ENCODE results near the gene MAPKBP1.

The MAPKBP1 gene

DNA sequence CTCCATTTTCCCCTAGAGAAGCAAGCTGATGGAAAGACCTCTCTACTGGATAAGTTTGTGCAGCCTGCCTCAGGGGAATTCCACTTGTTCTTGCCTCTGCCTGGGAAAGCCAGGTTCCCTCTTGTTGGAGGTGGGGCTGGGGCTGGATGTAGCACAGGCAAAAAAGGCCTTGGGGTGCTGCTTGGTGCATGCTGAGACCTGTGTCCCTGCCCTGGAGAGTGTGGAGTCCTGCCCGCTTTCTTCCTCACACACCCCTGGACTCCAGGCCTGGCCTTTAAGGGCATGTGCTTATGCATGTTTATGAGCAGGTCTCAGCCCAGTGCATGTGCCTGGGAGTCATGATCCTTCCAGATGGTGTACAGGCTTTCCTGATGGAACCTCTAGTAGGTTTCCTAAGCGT is 30.1 kb downstream of the MAPKBP1 start:
- in situ Hi-C loops (cut with HindIII; ENCODE audit: low sequenced_read_pairs) = no loop called here

DNA sequence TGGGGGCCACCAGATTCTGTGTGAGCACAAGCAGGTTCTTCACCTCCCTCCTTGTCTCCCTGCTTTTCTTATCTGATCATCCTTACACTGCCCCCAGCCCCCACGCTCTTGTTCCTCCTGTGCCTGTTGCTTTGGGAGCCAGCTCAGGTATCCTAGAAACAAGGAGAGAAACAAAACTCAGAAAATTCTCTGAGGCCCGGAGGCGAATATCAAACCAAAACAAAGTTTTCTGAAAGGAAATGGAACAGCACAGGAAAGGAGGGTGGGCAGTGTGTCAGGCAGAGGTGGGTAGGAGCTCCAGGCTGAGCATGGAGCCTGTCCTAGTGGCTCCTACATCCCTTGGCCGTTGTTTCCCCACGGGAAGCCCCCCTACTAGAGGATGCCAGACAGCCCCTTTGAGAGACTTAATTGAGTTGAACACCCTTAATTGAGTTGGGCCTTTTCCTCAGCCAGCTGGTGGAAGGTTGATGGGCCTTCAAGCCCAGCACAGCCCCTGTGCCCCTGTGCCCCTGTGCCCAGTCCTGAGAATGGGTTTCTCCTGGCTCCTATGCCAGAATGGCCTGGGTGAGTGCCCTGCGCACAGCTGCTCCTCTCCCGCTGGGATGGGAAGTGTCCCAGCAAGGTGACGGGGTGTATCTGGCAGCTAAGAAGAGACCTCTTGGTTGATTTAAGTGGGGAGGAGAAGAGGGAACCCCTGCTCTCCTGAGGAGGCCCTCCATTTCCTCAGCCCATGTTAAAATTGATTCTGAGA is 30.8 kb downstream of the MAPKBP1 start:
- in situ Hi-C loops (cut with HindIII; ENCODE audit: low sequenced_read_pairs) = no loop called here

DNA sequence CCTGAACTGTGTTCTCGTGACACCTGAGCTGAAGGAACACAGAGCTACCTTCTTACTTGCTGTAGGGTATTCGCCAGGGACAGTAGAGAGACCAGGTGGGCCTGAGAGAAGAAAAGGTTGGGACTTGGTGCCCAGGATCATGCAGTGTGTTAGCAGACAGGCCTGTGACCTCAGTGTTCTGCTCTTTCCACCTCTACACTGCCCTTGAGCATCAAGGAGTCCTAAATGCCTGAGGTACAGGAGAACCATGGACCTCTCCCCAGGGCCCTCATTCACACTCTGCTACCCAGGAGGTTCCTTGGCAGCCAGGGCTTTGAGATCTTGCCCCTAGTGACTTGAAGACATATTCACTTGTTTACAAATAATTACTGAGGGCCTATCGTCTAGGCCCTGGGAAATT is 31.4 kb downstream of the MAPKBP1 start:
- in situ Hi-C loops (cut with HindIII; ENCODE audit: low sequenced_read_pairs) = no loop called here

DNA sequence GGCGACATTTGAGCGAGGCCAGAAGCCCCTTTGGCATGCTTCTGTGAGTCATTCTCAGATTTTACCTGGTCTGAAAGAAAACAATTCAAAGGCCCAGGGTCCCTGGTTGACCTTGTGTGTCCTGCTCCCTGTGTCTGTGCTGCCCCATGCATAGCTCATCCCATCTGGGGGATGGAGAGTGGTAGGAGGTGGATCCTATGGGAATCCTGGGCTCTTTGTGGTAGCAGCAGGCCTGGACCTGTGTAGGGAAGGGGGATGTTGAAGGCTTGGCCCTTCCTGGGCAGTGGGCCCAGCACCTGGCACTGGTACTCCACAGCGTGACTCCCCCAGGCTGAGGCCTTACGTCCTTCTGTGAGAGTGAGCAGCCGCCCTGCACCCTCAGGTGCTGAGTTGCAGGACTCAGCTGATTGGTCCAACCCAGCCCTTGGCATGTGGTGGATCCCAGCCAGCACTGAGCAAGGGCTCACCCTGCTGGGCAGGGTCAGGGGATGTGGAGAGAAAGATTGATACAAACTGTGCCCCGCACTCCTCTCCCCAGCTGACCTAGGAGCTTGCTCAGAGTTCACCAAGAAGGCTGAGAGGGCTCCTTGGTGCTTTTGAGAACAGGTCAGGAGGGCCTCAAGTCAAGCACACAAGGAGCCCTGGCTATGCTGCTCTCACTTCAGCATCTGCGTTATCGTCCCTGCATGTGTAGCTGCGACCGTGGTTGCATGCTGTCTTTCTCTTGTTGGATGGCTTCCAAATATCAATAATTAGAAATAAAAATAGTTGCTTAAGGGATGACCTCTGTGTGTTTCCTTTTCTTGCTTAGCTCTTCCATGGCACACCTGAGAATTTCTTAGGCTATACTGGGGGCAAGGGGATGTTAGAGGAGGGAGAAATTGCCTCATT is 32.3 kb downstream of the MAPKBP1 start:
- in situ Hi-C loops (cut with HindIII; ENCODE audit: low sequenced_read_pairs) = no loop called here

DNA sequence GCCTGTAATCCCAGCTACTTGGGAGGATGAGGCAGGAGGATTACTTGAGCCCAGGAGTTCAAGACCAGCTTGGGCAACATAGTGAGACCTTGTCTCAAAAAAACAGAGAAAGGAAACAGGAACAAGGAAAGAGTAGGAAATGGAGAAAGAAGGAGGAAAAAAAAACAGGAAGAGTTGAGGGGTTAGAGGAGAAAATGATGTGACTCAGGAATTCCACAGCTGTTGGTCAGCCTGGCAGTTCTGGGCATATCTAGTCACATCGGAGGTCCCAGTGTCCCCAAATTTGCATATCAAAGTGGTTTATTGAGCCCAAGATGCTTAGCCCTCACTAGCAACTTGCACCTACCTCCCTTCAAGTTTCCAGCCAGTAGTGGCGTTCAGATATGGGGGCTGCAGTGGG is 34.8 kb downstream of the MAPKBP1 start:
- in situ Hi-C loops (cut with HindIII; ENCODE audit: low sequenced_read_pairs) = no loop called here

DNA sequence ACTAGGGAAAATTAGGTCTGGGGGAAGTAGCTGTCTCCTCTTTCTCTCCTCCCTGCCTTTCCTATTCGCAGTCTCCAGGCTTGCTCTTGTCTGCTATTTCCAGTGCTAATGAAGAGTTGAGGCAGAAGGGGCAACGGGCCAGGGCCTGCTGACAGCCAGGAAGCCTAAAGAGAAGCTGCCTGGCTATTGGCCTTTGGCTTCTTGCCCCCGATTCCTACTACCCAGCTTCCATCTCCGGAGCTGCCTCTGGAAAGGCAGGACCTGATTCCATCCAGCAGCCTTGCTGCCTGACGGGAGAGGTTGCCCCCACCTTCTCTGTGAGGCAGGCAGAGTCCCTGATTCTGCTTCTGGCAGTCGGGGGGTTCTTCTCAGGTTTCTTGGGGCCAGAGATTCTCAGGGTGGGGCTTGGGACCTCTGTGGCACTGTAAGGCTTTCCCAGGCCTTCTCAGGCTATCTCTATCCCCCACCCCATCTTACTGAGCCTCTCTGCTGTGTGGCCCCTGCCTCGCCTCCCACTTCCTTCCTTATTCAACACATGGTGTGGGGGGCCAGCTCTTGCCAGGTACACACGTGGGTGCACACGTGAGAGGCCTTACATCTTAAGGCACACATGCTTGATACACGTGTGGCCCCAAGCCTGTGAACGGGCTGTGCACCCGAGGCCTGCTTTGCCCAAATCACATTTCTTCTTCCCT is 35.4 kb downstream of the MAPKBP1 start:
- in situ Hi-C loops (cut with HindIII; ENCODE audit: low sequenced_read_pairs) = no loop called here

DNA sequence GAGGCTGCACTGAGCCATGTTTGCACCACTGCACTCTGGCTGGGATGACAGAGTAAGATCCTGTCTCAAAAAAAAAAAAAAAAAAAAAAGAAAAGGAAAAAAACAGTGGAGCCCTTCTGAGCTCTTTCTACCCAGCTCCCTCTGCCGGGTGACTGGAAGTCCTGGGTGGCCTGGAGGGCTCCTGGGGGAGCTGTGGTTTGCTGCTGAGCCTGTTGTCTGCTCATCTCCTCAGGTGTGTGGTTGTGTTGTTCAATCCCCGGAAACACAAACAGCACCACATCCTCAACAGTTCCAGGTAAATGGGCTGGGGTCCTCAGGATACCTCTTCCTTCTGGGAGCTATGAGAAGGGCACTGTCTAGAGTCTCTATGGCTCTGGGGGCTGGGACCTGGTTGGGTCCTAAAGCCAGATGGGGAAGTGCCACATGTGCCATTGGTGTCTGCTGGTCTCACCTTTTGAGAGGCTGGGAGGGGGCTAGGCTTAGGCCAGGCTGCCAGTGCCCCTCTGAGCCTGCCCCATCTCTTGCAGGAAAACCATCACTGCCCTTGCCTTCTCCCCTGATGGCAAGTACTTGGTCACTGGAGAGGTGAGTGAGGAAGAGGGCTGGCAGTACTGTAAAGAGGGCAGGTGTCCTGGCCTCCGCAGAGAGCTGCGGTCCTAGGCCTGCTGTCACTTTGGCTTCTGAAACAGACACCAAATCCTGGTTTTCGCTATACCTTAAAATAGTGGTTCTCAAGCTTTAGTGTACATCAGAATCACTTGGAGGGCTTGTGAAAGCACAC is 36.6 kb downstream of the MAPKBP1 start:
- in situ Hi-C loops (cut with HindIII; ENCODE audit: low sequenced_read_pairs) = no loop called here

DNA sequence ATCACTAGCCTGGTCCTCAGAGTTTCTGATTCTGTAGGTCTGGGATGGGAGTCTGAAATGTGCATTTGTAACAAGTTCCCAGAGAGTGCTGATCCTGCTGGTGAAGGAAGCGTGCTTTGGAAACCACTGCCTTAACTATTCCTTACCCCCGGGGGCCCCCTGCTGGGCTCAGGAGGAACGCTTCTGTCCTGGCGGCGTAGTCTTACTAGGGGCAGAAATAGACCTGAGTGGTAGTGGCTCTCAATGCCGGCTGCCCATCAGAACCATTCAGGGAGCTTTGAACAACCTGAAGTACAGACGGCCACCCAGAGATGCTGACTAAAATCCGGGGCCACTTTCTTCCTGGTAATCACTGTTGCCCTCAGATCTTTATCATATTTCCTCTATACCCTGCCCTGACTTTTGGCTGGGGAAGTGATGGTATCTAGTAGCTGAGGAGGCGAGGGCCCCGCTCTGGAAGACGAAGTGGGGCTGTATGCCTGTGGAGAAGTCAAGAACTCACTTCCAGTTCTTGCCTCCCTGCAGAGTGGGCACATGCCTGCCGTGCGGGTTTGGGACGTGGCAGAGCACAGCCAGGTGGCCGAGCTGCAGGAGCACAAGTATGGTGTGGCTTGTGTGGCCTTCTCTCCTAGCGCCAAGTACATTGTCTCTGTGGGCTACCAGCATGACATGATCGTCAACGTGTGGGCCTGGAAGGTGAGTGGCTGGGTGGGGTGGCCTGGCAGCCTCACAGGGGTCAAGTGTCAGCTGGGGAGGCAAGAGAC is 37.3 kb downstream of the MAPKBP1 start:
- in situ Hi-C loops (cut with HindIII; ENCODE audit: low sequenced_read_pairs) = no loop called here

DNA sequence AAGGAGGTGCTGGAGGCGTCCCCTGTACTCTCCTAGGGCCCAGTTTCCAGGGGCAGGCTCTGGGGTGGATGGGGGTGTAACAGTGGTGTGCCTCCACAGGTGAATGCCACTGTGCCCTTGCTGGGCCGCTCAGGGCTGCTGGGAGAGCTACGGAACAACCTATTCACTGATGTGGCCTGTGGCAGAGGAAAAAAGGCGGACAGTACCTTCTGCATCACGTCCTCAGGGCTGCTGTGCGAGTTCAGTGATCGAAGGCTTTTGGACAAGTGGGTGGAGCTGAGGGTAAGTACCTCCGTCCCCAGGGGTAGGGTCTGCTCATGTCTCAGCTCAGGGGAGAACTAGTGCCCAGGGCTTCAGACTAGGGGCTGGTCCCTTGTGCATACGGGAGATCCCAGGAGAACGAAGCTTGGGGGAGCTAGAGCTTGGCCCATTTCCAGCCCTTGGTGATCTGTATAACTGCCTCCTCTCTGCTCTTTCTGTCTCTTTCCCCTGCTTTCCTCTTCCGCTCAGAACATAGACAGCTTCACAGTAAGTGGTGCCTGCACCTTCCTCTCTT is 38.6 kb downstream of the MAPKBP1 start:
- in situ Hi-C loops (cut with HindIII; ENCODE audit: low sequenced_read_pairs) = no loop called here

DNA sequence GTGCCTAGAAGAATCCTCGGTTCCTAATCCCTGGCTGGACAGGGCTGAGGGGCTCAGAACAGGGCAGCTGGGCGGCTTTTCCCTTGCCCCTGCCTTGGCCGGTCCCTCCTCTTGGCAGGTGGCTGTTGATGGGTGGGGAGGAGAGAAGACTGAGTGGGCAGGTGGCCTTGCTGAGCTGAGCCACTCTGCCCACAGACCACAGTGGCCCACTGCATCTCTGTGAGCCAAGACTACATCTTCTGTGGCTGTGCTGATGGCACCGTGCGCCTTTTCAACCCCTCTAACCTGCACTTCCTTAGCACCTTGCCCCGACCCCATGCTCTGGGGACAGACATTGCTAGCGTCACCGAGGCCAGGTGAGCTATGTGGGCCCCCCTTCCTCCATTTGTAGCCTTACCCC is 39.1 kb downstream of the MAPKBP1 start:
- in situ Hi-C loops (cut with HindIII; ENCODE audit: low sequenced_read_pairs) = no loop called here

DNA sequence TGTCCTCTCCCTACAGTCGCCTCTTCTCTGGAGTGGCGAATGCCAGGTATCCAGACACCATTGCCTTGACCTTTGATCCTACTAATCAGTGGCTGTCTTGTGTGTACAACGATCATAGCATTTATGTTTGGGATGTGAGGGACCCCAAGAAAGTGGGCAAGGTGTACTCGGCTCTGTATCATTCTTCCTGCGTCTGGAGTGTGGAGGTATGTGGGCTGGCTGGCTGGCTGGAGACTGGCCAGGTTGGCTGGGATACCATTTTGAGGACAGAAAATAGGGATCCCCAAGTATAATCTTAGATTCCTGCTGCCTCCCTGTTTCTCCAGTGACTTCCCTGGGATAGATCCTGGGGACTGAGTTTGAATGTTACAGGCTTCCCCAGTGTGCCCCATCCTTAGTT is 40.2 kb downstream of the MAPKBP1 start:
- in situ Hi-C loops (cut with HindIII; ENCODE audit: low sequenced_read_pairs) = no loop called here

DNA sequence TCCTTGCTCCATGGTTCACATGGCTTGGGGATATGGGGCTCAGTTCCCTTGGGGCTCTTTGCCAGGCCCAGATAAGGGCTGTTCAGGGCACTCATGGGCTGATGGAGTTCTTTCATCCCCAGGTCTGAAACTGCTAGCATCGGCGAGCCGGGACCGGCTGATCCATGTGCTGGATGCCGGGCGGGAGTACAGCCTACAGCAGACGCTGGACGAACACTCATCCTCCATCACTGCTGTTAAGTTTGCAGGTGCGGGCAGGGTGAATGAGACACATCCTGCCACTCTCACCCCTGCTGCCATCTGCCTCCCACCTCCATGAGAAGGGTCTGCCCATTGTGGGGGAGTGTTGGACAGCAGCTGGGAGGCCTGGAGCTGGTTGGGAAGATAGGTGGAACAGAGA is 42.5 kb downstream of the MAPKBP1 start:
- in situ Hi-C loops (cut with HindIII; ENCODE audit: low sequenced_read_pairs) = no loop called here

DNA sequence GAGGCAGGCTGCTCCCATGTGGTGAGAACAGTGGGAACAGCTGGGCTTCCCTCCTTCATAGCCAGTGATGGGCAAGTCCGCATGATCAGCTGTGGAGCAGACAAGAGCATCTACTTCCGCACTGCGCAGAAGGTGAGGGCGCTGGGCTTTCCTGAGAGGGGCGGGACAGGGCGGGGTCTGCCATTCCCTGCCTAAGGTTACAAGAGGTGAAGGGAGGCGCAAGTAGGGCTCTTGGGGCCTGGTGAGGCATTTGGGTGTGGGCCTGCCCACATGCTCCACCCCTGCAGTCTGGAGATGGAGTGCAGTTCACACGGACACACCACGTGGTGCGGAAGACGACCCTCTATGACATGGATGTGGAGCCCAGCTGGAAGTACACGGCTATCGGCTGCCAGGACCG is 43.0 kb downstream of the MAPKBP1 start:
- in situ Hi-C loops (cut with HindIII; ENCODE audit: low sequenced_read_pairs) = no loop called here

DNA sequence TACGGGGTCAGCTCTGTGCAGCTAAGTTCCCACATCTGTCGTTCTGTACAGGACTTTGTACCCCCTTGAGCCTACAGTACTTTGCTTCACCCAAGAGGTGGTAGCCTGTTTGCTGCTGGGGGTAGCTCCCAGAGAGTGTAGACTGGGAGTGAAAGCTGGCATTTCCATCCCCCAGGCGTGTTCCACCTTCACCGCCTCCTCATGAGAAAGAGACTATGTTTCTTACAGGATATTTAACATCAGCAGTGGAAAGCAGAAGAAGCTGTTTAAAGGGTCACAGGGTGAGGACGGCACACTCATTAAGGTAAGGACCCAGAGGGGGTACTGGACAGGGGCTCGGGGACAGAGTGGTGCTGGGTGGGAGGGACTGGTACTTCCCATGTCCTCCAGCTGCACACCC is 43.5 kb downstream of the MAPKBP1 start:
- in situ Hi-C loops (cut with HindIII; ENCODE audit: low sequenced_read_pairs) = no loop called here

DNA sequence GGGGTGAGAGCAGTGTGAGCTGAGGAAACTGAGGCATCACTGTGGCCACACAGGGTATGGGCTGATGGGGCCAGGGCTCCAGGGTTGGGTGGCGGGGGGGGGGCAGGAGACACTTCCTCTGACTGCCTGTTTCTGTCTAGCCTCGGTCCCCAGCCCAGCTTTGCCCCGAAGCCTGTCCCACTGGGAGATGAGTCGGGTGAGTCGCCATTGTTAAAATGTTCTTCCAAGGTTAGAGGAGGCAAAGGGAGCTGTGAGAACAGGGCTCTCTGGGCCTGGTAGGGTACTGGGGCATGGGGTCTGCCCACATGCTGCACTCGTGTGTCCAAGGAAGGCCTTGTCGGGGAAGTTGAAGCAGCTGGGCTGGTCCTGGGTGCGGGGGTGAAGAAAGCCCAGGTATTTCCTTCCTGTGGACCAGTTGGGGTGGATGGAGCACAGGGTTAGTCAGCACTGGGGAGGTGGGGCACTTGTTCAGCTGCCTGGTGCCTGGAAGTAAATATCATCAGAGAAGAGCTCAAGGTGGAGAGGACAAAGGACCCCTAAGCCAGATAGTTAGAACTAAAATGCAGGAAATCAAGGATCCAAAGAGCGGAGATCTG is 45.3 kb downstream of the MAPKBP1 start:
- in situ Hi-C loops (cut with HindIII; ENCODE audit: low sequenced_read_pairs) = no loop called here

DNA sequence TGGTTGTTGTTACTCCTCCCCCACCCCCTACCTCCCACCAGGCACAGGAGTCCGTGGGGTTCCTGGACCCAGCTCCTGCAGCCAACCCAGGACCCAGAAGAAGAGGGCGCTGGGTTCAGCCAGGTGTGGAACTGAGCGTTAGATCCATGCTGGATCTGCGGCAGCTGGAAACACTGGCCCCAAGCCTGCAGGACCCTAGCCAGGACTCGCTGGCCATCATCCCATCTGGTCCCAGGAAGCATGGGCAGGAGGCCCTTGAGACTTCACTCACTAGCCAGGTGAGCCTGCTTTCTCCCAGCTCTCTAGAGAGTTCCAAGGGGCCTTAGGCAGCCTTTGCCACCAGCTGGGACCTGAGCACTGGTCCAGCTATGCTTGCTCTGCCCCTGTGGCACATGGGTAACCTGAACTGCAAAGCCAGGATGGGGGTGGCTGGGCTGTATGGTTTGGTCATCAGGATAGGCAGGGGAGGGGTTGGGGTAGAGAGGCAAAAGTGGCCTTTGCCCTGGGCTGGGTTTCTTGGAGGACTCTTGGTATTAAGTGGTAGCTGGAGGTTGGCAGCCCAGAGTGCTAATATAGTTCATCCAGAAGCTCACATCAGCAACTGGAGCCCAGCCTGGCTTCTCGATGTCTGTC is 46.6 kb downstream of the MAPKBP1 start:
- in situ Hi-C loops (cut with HindIII; ENCODE audit: low sequenced_read_pairs) = no loop called here

DNA sequence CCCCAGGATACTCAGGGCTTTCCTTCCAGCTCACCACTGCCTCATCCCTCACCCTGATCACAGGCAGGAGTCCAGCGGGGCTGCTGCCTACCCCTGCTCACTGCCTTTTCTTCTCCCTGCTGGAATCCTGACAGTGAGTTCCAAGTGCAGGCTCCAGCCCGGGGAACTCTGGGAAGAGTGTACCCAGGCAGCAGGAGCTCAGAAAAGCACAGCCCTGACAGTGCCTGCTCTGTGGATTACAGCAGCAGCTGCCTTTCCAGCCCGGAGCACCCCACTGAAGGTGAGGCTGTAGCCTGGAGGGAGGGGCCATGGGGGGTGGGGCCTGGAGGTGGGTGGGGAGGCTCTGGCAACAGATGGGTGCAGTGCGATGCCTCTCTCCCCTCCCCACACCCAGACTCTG is 47.5 kb downstream of the MAPKBP1 start:
- in situ Hi-C loops (cut with HindIII; ENCODE audit: low sequenced_read_pairs) = no loop called here

DNA sequence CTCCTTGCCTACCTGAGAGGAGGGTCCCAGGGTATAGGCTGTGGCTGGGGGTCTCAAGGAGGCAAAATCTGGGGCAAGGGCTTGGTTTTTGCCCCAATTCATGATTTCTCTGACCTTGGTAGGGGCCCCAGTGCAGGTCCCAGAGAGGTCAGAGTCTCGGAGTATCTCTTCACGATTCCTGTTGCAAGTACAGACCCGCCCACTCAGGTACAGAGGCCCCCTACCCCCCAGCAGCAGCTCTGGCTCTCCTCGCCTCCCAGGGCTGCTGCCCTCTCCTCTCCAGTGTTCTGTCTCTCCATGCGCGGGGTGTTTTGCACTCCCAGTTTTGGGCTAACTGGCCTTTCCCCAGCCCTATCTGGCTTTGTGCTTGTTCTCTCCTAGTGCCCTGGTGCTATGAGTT is 48.2 kb downstream of the MAPKBP1 start:
- in situ Hi-C loops (cut with HindIII; ENCODE audit: low sequenced_read_pairs) = no loop called here

DNA sequence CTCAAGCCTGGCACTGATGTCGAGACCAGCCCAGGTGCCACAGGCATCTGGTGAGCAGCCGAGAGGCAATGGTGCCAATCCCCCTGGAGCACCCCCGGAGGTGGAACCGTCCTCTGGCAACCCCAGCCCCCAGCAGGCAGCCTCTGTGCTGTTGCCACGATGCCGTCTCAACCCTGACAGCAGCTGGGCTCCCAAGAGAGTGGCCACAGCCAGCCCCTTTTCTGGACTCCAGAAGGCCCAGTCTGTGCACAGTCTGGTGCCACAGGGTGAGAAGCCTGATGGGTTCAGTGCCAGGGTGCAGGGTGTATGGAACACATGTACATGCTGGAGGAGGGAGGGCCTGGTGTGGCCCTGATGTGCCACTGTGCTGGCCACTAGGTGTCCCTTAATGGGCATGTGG is 48.7 kb downstream of the MAPKBP1 start:
- in situ Hi-C loops (cut with HindIII; ENCODE audit: low sequenced_read_pairs) = no loop called here

Measured in DLD1 (cell line).